Neuronal stem cell (in vitro differentiated cells): ENCODE data around the gene AGXT2.

Experiments used
- DNase-seq: peaks from one replicate; pipeline ENCODE4 v3.0.0-alpha.2; 2013; ENCODE audit warnings: low spot score
- H2AFZ ChIP-seq: one replicate; pipeline ENCODE4 v1.6.1; 2013; ENCODE audit warnings: mild to moderate bottlenecking, low read length, inconsistent platforms
- H2AK5ac ChIP-seq: 2 replicates; pipeline ENCODE4 v1.6.1; 2013; ENCODE audit warnings: low read depth, mild to moderate bottlenecking, inconsistent platforms, low read length, moderate library complexity, mixed read lengths
- H2BK120ac ChIP-seq: 2 replicates; pipeline ENCODE4 v1.6.1; 2013; ENCODE audit warnings: low read depth, mild to moderate bottlenecking, inconsistent platforms, low read length, moderate library complexity, mixed read lengths
- H2BK12ac ChIP-seq: one replicate; pipeline ENCODE4 v1.6.1; 2013; ENCODE audit warnings: low read length, inconsistent platforms
- H2BK15ac ChIP-seq: 2 replicates; pipeline ENCODE4 v1.6.1; 2013; ENCODE audit warnings: mild to moderate bottlenecking, low read length, inconsistent platforms, mixed read lengths
- H2BK5ac ChIP-seq: one replicate; pipeline ENCODE4 v1.6.1; 2013; ENCODE audit warnings: inconsistent platforms, mild to moderate bottlenecking, low read length, moderate library complexity
- H3K14ac ChIP-seq: one replicate; pipeline ENCODE4 v1.6.1; 2013; ENCODE audit warnings: low read length, inconsistent platforms
- H3K18ac ChIP-seq: 2 replicates; pipeline ENCODE4 v1.6.1; 2013; ENCODE audit warnings: low read length, inconsistent platforms
- H3K23ac ChIP-seq: 2 replicates; pipeline ENCODE4 v1.6.1; 2013; ENCODE audit warnings: low read depth, mild to moderate bottlenecking, mixed read lengths, low read length, inconsistent platforms; ENCODE audit not compliant: poor library complexity
- H3K27ac ChIP-seq: replicated peaks from 3 replicates; pipeline ENCODE4 v1.5.1; 2013; ENCODE audit warnings: low read length, inconsistent platforms
- H3K27me3 ChIP-seq, 3 experiments: 2 replicates each; pipeline ENCODE4 v1.6.1; 2013; ENCODE audit warnings: low read length in 3 of 3, mild to moderate bottlenecking in 2 of 3, inconsistent platforms in 1 of 3, low read depth in 1 of 3, mixed read lengths in 1 of 3, moderate library complexity in 1 of 3; ENCODE audit not compliant: control insufficient read depth in 3 of 3, insufficient read depth in 3 of 3
- H3K36me3 ChIP-seq, 2 donors: replicated peaks in 1 of 2; 2 replicates each; pipeline ENCODE4 v1.6.1; 2013; ENCODE audit warnings: low read length in 2 of 2; ENCODE audit not compliant: control insufficient read depth in 2 of 2, insufficient read depth in 2 of 2
- H3K4ac ChIP-seq: 2 replicates; pipeline ENCODE4 v1.6.1; 2013; ENCODE audit warnings: inconsistent platforms, mild to moderate bottlenecking, low read length, moderate library complexity
- H3K4me1 ChIP-seq, 2 donors: 1 replicate in 1 of 2; 2 replicates in 1 of 2; pipeline ENCODE4 v1.6.1; 2013; ENCODE audit warnings: low read length in 2 of 2, low read depth in 1 of 2; ENCODE audit not compliant: control insufficient read depth in 2 of 2, insufficient read depth in 1 of 2
- H3K4me2 ChIP-seq: one replicate; pipeline ENCODE4 v1.6.1; 2013; ENCODE audit warnings: mild to moderate bottlenecking, low read length, inconsistent platforms; ENCODE audit not compliant: insufficient read depth, poor library complexity, severe bottlenecking
- H3K4me3 ChIP-seq, 2 donors: 2 replicates each; pipeline ENCODE4 v1.5.1; 2013; ENCODE audit warnings: low read length in 2 of 2, mild to moderate bottlenecking in 2 of 2, inconsistent platforms in 1 of 2, moderate library complexity in 1 of 2
- H3K79me1 ChIP-seq: one replicate; pipeline ENCODE4 v1.6.1; 2013; ENCODE audit warnings: low read depth, mild to moderate bottlenecking, inconsistent platforms, low read length, moderate library complexity
- H3K9ac ChIP-seq: one replicate; pipeline ENCODE4 v1.6.1; 2013; ENCODE audit warnings: mild to moderate bottlenecking, low read depth, low read length, inconsistent platforms; ENCODE audit not compliant: poor library complexity
- H3K9me3 ChIP-seq, 2 donors: replicated peaks in 1 of 2; 2 replicates each; pipeline versions ENCODE3 to v1.6.1; 2013; ENCODE audit warnings: low read length in 2 of 2, mild to moderate bottlenecking in 2 of 2, inconsistent platforms in 1 of 2, low read depth in 1 of 2, mixed read lengths in 1 of 2, moderate library complexity in 1 of 2; ENCODE audit not compliant: control insufficient read depth in 2 of 2, insufficient read depth in 1 of 2
- H4K8ac ChIP-seq: one replicate; pipeline ENCODE4 v1.6.1; 2013; ENCODE audit warnings: low read depth, mild to moderate bottlenecking, inconsistent platforms, low read length, moderate library complexity
- H4K91ac ChIP-seq: one replicate; pipeline ENCODE4 v1.6.1; 2013; ENCODE audit warnings: low read length, low read depth, mild to moderate bottlenecking, inconsistent platforms; ENCODE audit not compliant: poor library complexity
- WGBS, 2 donors: extraction: QIAGEN DNeasy Blood & Tissue Kit; methylation state at CpG; one replicate each; pipeline ENCODE4 v1.1.7; 2013; ENCODE audit warnings: missing lambda C conversion rate in 2 of 2, mixed read lengths in 1 of 2; ENCODE audit not compliant: insufficient read length in 2 of 2, insufficient replicate concordance in 1 of 2; ENCODE audit errors: extremely low coverage in 2 of 2; 5-methylcytosine and 5-hydroxymethylcytosine counted together

Gene AGXT2

DNA sequence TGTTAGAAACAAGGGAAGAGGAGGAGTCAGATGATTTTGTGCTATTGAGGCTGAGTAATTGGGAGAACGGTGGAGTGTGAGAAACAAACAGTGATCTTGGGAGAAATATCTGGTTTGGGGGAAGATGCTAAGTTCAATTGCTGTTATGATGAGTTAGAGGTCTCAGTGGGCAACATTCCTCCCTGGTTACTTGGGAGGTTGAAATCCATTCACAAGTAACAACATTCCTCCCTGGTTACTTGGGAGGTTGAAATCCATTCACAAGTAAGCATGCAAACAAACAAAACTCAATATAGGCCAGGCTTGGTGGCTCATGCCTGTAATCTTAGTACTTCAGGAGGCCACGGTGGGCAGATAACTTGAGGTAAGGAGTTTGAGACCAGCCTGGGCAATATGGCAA lies 38.7 kb downstream of the AGXT2 start:
- Histone ChIP-seq H2AK5ac (no peak overlapping the region), H4K91ac (no peak overlapping the region), H3K27ac (no peak overlapping the region), H3K36me3 (no peaks in the 10 kb centered on the region), H3K79me1 (no peaks in the 10 kb centered on the region), H2AFZ (no peak overlapping the region), H3K23ac (no peak overlapping the region), H3K4me2 (no peak overlapping the region), H3K18ac (no peak overlapping the region), H2BK15ac (no peak overlapping the region), H3K4ac (no peak overlapping the region), H3K4me3 (no peak overlapping the region), H3K4me1 (peaks cover 0 to 1% of the 10 kb centered on the region in 2 donors), H3K9me3 (peaks cover 0 to 4% of the 10 kb centered on the region in 2 donors), H3K9ac (no peak overlapping the region), H2BK5ac (no peak overlapping the region), H2BK120ac (no peak overlapping the region), H3K14ac (no peak overlapping the region), H4K8ac (no peak overlapping the region), H3K27me3 (peaks cover 0 to 9% (median 0%) of the 10 kb centered on the region in 3 experiments), H2BK12ac (no peak overlapping the region)
- WGBS, 2 donors, result no CpG with 5 or more reads among the region's 2 CpGs
- no peak for DNase-seq

DNA sequence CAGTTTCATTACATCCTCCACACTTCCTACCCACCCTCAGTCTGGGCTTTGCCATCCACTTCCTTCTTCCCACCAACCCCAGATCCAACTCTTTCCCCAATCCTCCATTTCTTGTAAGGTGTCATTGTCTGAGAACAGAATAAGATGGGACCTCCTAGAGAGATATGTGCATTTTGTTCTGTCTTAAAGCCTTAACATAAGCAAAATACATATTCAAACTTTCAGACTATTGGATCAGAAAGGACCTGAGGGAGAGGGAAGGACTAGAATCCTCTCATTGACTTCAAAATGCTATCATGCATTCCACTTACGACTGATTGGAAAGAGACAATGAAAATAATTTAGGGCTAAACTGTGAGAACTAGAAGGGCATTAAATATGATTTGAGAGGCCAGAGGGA lies 43.0 kb downstream of the AGXT2 start:
- Histone ChIP-seq H2BK120ac (no peak overlapping the region), H4K8ac (no peak overlapping the region), H2BK5ac (no peak overlapping the region), H3K4me1 (peaks cover 0 to 1% of the 10 kb centered on the region in 2 donors), H3K4me3 (no peak overlapping the region), H3K4me2 (no peak overlapping the region), H3K9ac (no peak overlapping the region), H4K91ac (no peak overlapping the region), H3K18ac (no peak overlapping the region), H3K23ac (no peak overlapping the region), H2AFZ (no peak overlapping the region), H3K79me1 (no peaks in the 10 kb centered on the region), H3K36me3 (no peaks in the 10 kb centered on the region), H3K9me3 (peaks cover 0 to 4% of the 10 kb centered on the region in 2 donors), H2BK12ac (no peak overlapping the region), H3K27ac (no peak overlapping the region), H2BK15ac (no peak overlapping the region), H3K27me3 (peaks cover 0 to 11% (median 0%) of the 10 kb centered on the region in 3 experiments), H3K14ac (no peak overlapping the region), H3K4ac (no peak overlapping the region), H2AK5ac (no peak overlapping the region)
- no peak for DNase-seq
- WGBS, 2 donors, result no CpG with 5 or more reads among the region's 1 CpG

DNA sequence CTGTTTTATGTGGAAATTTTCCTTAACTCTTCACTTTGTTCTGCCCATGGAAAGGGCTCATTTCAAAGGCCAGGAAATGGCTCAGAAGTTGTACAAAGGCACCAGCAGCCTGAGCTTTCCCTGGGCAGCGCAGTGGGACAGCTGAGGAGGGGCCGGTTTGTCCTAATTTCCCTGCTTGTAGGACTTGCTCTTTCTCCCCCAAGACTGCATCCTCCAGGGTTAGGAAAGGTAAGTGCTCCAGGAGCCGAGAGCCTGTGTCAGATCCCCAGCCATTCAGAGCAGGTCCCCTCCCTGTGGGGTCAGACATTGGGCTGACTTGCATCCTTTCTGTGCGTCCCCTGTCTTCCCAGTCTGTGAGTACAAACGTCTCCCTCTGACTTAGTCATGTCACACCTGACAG lies 43.5 kb downstream of the AGXT2 start:
- Histone ChIP-seq H2BK12ac (no peak overlapping the region), H3K14ac (no peak overlapping the region), H3K4ac (no peak overlapping the region), H3K4me1 (peaks cover 0 to 1% of the 10 kb centered on the region in 2 donors), H4K8ac (no peak overlapping the region), H2AFZ (no peak overlapping the region), H2BK120ac (no peak overlapping the region), H2BK5ac (no peak overlapping the region), H3K36me3 (no peaks in the 10 kb centered on the region), H2AK5ac (no peak overlapping the region), H3K4me2 (no peak overlapping the region), H3K9ac (no peak overlapping the region), H3K27me3 (peaks cover 0 to 11% (median 0%) of the 10 kb centered on the region in 3 experiments), H3K4me3 (no peak overlapping the region), H3K18ac (no peak overlapping the region), H3K79me1 (no peaks in the 10 kb centered on the region), H3K23ac (no peak overlapping the region), H3K27ac (no peak overlapping the region), H4K91ac (no peak overlapping the region), H2BK15ac (no peak overlapping the region), H3K9me3 (peaks cover 0 to 4% of the 10 kb centered on the region in 2 donors)
- WGBS, 2 donors, result no CpG with 5 or more reads among the region's 5 CpGs
- no peak for DNase-seq

DNA sequence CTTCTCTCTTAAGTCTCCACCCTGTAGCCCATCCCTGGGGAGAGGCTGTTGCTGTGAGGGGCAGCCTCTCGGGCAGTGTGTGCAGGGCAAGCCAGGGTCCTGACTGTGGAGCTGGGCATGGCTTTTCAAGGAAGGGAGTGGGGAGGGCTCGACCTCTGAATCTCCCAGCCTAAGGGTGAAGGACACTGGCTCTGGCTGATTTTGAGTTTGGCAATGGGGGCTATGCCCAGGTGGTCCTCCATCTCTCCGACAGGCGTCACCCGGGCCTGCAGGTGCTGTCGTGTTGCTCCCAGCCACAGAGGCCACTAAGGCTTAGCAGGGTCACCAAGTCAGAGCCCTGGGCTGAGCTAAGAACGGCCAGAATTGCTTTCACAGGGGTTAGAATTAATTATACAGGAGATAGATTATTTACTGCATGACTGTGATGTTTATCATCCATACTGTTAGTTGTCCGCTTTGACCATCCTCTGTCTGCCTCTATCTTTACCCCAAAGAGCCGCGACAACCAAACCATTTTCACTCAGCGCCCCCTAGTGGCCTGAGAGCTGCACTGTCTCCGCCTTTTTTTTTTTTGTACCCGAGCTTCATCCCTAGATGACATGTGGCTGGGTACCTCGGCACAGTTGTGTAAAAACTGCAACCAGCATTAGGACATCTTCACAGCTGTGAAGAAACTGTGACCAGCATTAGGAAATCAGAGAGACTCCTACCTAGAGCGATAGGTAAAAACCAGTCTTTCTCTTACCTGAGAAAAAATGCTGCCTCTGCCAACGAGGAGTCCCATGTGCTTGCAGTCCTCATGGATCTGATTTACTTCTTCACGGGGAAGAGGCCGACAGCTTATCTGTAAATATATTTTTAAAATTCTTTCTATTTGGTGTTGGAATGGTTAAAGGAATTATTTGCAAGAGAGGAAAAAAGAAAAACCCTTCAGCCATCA lies 44.5 kb downstream of the AGXT2 start:
- Histone ChIP-seq H4K8ac (no peak overlapping the region), H2AFZ (no peak overlapping the region), H2BK120ac (no peak overlapping the region), H4K91ac (no peak overlapping the region), H2BK12ac (no peak overlapping the region), H2BK5ac (no peak overlapping the region), H3K4me3 (no peak overlapping the region), H3K4me2 (no peak overlapping the region), H3K18ac (no peak overlapping the region), H3K23ac (no peak overlapping the region), H3K36me3 (no peaks in the 10 kb centered on the region), H3K9ac (no peak overlapping the region), H3K27me3 (peaks cover 0 to 11% (median 0%) of the 10 kb centered on the region in 3 experiments), H3K4me1 (no peaks in the 10 kb centered on the region), H3K79me1 (no peaks in the 10 kb centered on the region), H3K27ac (no peak overlapping the region), H2AK5ac (no peak overlapping the region), H3K14ac (no peak overlapping the region), H3K4ac (no peak overlapping the region), H2BK15ac (no peak overlapping the region), H3K9me3 (peaks cover 0 to 4% of the 10 kb centered on the region in 2 donors)
- peak; percentile 65 for DNase-seq
- WGBS, 2 donors, result no CpG with 5 or more reads among the region's 18 CpGs
